ENCODE measurements around the gene NME8. TPM values are rescaled to one million over a fixed set of nuclear protein-coding genes. Genes with fewer than 3 reads are reported as not detected.

NME8 gene
- total RNA-seq, 3 donors from 2014 or later (not counting 1 experiment from before 2014, with no cell fraction given), result 23.5 to 37.0 (median 27.1) TPM

DNA sequence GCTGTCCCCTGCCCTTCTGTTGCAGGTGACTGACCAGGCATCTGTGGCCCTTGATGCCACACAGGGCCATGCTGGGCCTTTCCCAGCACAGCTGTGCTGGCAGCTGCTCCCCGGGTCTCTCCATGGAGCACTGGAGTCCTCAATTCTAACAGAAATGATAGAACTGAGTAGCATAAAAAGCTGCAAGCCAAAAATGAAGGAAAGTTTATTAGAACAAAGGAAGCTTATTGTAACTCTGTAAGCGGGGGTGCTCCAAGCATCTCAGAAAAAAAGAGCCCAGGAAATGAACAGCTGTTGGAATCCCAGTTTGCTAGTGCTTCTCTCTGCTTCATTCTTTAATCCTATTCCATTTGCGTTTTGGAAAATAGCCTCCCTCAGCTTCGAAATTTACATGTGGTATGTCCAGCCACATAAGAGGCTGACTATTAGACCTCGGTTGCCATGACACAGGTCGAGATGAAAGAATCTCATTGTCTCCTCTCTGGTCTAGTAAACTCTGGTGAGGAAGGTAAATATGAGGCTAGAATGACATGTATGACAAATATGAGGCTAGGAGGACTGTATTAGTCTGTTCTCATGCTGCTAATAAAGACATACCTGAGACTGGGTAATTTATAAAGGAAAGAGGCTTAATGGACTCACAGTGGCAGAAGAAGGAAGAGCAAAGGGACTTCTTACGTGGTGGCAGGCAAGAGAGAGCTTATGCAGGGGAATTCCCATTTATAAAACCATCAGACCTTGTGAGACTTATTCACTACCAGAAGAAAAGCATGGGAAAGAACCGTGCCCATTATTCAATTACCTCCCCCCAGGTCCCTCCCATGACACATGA, 95.7 kb downstream of the NME8 start:
- Histone ChIP-seq H3K27ac (ENCODE audit: low read length) (no peak overlapping the region), H3K4me3 (ENCODE audit: low read length) (no peak overlapping the region), H3K4me1 (ENCODE audit: control insufficient read depth, insufficient read depth, low read length) (no peaks in the 10 kb centered on the region), H3K36me3 (ENCODE audit: control insufficient read depth, insufficient read depth, low read length) (no peaks in the 10 kb centered on the region), H3K27me3 (ENCODE audit: control insufficient read depth, insufficient read depth, low read length) (no peaks in the 10 kb centered on the region), H3K9me3 (ENCODE audit: control insufficient read depth, insufficient read depth, low read length) (no peaks in the 10 kb centered on the region)
- TF ChIP-seq, protein P1, sequence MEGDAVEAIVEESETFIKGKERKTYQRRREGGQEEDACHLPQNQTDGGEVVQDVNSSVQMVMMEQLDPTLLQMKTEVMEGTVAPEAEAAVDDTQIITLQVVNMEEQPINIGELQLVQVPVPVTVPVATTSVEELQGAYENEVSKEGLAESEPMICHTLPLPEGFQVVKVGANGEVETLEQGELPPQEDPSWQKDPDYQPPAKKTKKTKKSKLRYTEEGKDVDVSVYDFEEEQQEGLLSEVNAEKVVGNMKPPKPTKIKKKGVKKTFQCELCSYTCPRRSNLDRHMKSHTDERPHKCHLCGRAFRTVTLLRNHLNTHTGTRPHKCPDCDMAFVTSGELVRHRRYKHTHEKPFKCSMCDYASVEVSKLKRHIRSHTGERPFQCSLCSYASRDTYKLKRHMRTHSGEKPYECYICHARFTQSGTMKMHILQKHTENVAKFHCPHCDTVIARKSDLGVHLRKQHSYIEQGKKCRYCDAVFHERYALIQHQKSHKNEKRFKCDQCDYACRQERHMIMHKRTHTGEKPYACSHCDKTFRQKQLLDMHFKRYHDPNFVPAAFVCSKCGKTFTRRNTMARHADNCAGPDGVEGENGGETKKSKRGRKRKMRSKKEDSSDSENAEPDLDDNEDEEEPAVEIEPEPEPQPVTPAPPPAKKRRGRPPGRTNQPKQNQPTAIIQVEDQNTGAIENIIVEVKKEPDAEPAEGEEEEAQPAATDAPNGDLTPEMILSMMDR (IDR thresholded peaks at IDR 0.05), result no peak
- intact Hi-C loops (cut with micrococcal nuclease), result no loop called here
- Mint-ChIP-seq H3K9me3 (no peaks in the 10 kb centered on the region), H3K4me1 (no peaks in the 10 kb centered on the region), H3K4me3 (no peak overlapping the region), H3K36me3 (no peaks in the 10 kb centered on the region), H3K27me3 (ENCODE audit: low read depth in 2 of 2) (no peaks in the 10 kb centered on the region), H3K27ac (no peak overlapping the region)
- no peak for DNase-seq
- 87% methylated on average over 8 of the region's 8 CpGs for WGBS (ENCODE audit: insufficient coverage)
- ATAC-seq, result no peak

DNA sequence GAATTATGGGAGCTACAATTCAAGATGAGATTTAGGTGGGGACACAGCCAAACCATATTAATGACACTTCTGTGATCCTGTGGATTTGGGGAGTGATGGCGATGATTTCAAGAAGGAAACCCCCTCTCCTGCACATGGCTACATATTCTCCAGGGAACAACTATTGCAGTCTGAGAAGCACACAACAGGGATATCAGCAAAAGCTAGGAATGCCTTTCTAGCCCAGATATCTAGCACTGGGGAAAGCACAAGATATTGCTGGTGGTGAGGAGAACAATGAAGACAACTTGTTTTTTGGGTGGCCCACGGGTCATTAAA, 96.3 kb downstream of the NME8 start:
- Mint-ChIP-seq H3K4me3 (no peak overlapping the region), H3K27me3 (ENCODE audit: low read depth in 2 of 2) (no peaks in the 10 kb centered on the region), H3K27ac (no peak overlapping the region), H3K36me3 (no peaks in the 10 kb centered on the region), H3K9me3 (no peaks in the 10 kb centered on the region), H3K4me1 (no peaks in the 10 kb centered on the region)
- DNase-seq (no peak), ATAC-seq (no peak)
- TF ChIP-seq, protein P1 (IDR thresholded peaks at IDR 0.05), result no peak
- Histone ChIP-seq H3K4me3 (ENCODE audit: low read length) (no peak overlapping the region), H3K9me3 (ENCODE audit: control insufficient read depth, insufficient read depth, low read length) (no peaks in the 10 kb centered on the region), H3K4me1 (ENCODE audit: control insufficient read depth, insufficient read depth, low read length) (no peaks in the 10 kb centered on the region), H3K27me3 (ENCODE audit: control insufficient read depth, insufficient read depth, low read length) (no peaks in the 10 kb centered on the region), H3K36me3 (ENCODE audit: control insufficient read depth, insufficient read depth, low read length) (no peaks in the 10 kb centered on the region), H3K27ac (ENCODE audit: low read length) (no peak overlapping the region)
- intact Hi-C loops (cut with micrococcal nuclease), result no loop called here
- WGBS (ENCODE audit: insufficient coverage), result 100% methylated on average over 1 of the region's 2 CpGs

DNA sequence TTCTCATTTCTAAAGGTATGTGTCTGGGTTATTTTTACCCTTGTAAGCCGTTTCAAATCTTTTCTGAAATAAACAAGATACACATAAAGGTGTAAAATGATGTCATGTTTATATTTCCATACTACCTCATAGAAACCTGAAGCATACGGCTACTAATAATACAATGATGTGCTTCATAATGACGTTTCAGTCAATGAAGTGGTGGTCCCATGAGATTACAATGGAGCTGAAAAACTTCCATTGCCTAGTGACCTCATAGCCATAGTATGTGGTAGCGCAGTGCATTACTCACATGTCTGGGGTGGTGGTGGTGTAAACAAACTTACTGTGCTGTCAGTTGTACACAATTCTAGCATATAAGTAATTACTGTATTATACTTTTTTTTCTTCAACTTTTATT, 96.9 kb downstream of the NME8 start:
- H3K9me3 ChIP-seq (ENCODE audit: control insufficient read depth, insufficient read depth, low read length), result no peaks in the 10 kb centered on the region
- TF ChIP-seq, protein P1 (IDR thresholded peaks at IDR 0.05), result no peak
- no peaks in the 10 kb centered on the region for H3K27me3 ChIP-seq (ENCODE audit: control insufficient read depth, insufficient read depth, low read length)
- Mint-ChIP-seq H3K36me3 (no peaks in the 10 kb centered on the region), H3K4me3 (no peak overlapping the region), H3K9me3 (no peaks in the 10 kb centered on the region), H3K4me1 (no peaks in the 10 kb centered on the region), H3K27me3 (ENCODE audit: low read depth in 2 of 2) (no peaks in the 10 kb centered on the region), H3K27ac (no peak overlapping the region)
- no peak overlapping the region for H3K27ac ChIP-seq (ENCODE audit: low read length)
- DNase-seq (no peak), ATAC-seq (no peak)
- 90% methylated on average over 3 of the region's 4 CpGs for WGBS (ENCODE audit: insufficient coverage)
- intact Hi-C loops (cut with micrococcal nuclease), result no loop called here
- no peaks in the 10 kb centered on the region for H3K36me3 ChIP-seq (ENCODE audit: control insufficient read depth, insufficient read depth, low read length)
- no peak overlapping the region for H3K4me3 ChIP-seq (ENCODE audit: low read length)
- no peaks in the 10 kb centered on the region for H3K4me1 ChIP-seq (ENCODE audit: control insufficient read depth, insufficient read depth, low read length)

All from natural killer cell (primary cell).